Keratinocyte (primary cell): ENCODE data around the gene NDUFA12. TPM values are rescaled to one million over a fixed set of nuclear protein-coding genes. Genes with fewer than 3 reads are reported as not detected.

Experiments used
- DNase-seq: peaks from one replicate; pipeline ENCODE4 v3.0.0-alpha.2; 2011; ENCODE audit warnings: low read depth, missing footprints, low spot score
- FAIRE-seq: peaks from 2 replicates; lab custom pipeline; 2011; peaks lifted over from hg19 to GRCh38; lab: Jason Lieb, UNC
- H2AFZ ChIP-seq: 2 replicates; pipeline ENCODE4 v1.6.0; 2012; ENCODE audit warnings: low read length, control low read depth, inconsistent platforms; ENCODE audit not compliant: control insufficient read depth
- H3K27ac ChIP-seq: 2 replicates; pipeline ENCODE4 v1.5.1; 2011; ENCODE audit warnings: low read length; ENCODE audit not compliant: control insufficient read depth, insufficient read depth
- H3K27me3 ChIP-seq: 3 replicates; pipeline ENCODE4 v1.6.0; 2011; ENCODE audit warnings: low read length; ENCODE audit not compliant: control insufficient read depth, insufficient read depth; ENCODE audit errors: extremely low read depth
- H3K36me3 ChIP-seq, 2 experiments: 2 replicates in 1 of 2; 3 replicates in 1 of 2; pipeline ENCODE4 v1.5.1; 2011; ENCODE audit warnings: low read length in 2 of 2, mild to moderate bottlenecking in 1 of 2; ENCODE audit not compliant: control insufficient read depth in 2 of 2, insufficient read depth in 2 of 2; ENCODE audit errors: extremely low read depth in 1 of 2
- H3K4me1 ChIP-seq: 3 replicates; pipeline ENCODE4 v1.5.1; 2011; ENCODE audit warnings: low read length; ENCODE audit not compliant: control insufficient read depth, insufficient read depth; ENCODE audit errors: extremely low read depth
- H3K4me2 ChIP-seq: 3 replicates; pipeline ENCODE4 v1.6.0; 2011; ENCODE audit warnings: low read depth, low read length; ENCODE audit not compliant: control insufficient read depth, insufficient read depth; ENCODE audit errors: extremely low read depth
- H3K4me3 ChIP-seq, 3 experiments: fragments of 200-600 bp in 1 of 3; sonication (generic) in 1 of 3; 2 replicates in 2 of 3; 3 replicates in 1 of 3; pipeline ENCODE4 v1.5.1; 2011 to 2016; ENCODE audit warnings: low read length in 3 of 3, mild to moderate bottlenecking in 3 of 3, control low read depth in 2 of 3, inconsistent platforms in 1 of 3, low read depth in 1 of 3, mixed read lengths in 1 of 3, mixed run types in 1 of 3, moderate library complexity in 1 of 3; ENCODE audit not compliant: control insufficient read depth in 2 of 3, insufficient read depth in 2 of 3; ENCODE audit errors: extremely low read depth in 1 of 3
- H3K79me2 ChIP-seq: 2 replicates; pipeline ENCODE4 v1.6.0; 2012; ENCODE audit warnings: low read length; ENCODE audit not compliant: control insufficient read depth, insufficient read depth
- H3K9ac ChIP-seq: 3 replicates; pipeline ENCODE4 v1.6.0; 2011; ENCODE audit warnings: low read length; ENCODE audit not compliant: control insufficient read depth, insufficient read depth; ENCODE audit errors: extremely low read depth
- H3K9me1 ChIP-seq: 3 replicates; pipeline ENCODE4 v1.6.0; 2011; ENCODE audit warnings: low read length; ENCODE audit not compliant: control insufficient read depth, insufficient read depth; ENCODE audit errors: extremely low read depth
- H3K9me3 ChIP-seq: 2 replicates; pipeline ENCODE4 v1.5.1; 2012; ENCODE audit warnings: low read depth, low read length; ENCODE audit not compliant: control insufficient read depth
- H4K20me1 ChIP-seq: 3 replicates; pipeline ENCODE4 v1.6.0; 2011; ENCODE audit warnings: low read length; ENCODE audit not compliant: control insufficient read depth, insufficient read depth; ENCODE audit errors: extremely low read depth
- EZH2 ChIP-seq: IDR thresholded peaks from one replicate; pipeline ENCODE4 v1.6.1; 2012; ENCODE audit warnings: inconsistent platforms, mild to moderate bottlenecking, low read length, moderate library complexity
- dilution Hi-C: fragments of 300-500 bp; cut with MboI; formaldehyde crosslinking; loops from one replicate; pipeline ENCODE4 v1.7.0; 2020; ENCODE audit warnings: low sequenced_read_pairs; ENCODE audit not compliant: extremely low pct_ligation_motif_present
- polyA plus RNA-seq, 5 experiments: library from polyadenylated mRNA; depleted of rRNA in 3 of 5; stranded (reverse) in 3 of 5; stranded (forward) in 1 of 5; unstranded in 1 of 5; fragments of >200 nt; gene quantifications; 1 replicate in 1 of 5; 2 replicates in 3 of 5; 3 replicates in 1 of 5; pipeline versions ENCODE4 v1.2.1 to v1.2.3, GENCODE V29; 2011 to 2012; ENCODE audit warnings: missing spikeins in 2 of 5, low read depth in 1 of 5, low replicate concordance in 1 of 5
- TF ChIP-seq, protein P1 (sequence below), 3 experiments: IDR thresholded peaks in 1 of 3; conservative IDR thresholded peaks in 1 of 3; optimal IDR thresholded peaks in 1 of 3; 2 replicates in 2 of 3; 3 replicates in 1 of 3; pipeline versions ENCODE3 to v1.5.1; 2011; ENCODE audit warnings: low read length in 3 of 3, mild to moderate bottlenecking in 3 of 3, moderate library complexity in 2 of 3, control low read depth in 1 of 3, inconsistent platforms in 1 of 3; ENCODE audit not compliant: insufficient read depth in 2 of 3; ENCODE audit errors: extremely low read depth in 1 of 3

Gene NDUFA12
- polyA plus RNA-seq, 1 donor (not counting 4 experiments of a cell fraction or from before 2014, with no cell fraction given), result 215 TPM

DNA sequence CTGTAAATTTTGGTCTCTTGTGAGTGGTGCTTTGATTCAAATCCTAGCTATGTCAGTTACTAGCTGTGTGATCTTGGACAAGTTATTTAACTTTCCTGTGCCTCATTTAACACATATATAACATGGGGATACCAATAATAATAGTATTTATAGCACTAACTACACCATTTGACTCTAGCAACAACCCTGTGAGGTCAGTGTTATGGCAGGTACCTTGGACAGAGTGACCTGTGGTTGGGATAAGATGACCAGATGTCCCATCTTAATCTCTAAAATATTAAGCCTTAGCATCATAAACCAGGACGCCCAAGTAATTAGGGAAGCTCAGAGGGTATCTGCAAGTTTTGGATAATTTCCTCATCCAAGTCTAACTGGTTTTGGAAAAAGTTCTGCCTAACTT, 73.7 kb downstream of the NDUFA12 start:
- no peak overlapping the region for H3K4me3 ChIP-seq
- H3K9me1 ChIP-seq, result no peaks in the 10 kb centered on the region
- H3K9ac ChIP-seq, result no peak overlapping the region
- H3K4me1 ChIP-seq, result no peaks in the 10 kb centered on the region
- H3K27ac ChIP-seq, result no peak overlapping the region
- H3K79me2 ChIP-seq, result no peaks in the 10 kb centered on the region
- FAIRE-seq (no peak), DNase-seq (no peak)
- H3K4me2 ChIP-seq, result no peak overlapping the region
- H3K36me3 ChIP-seq, result no peaks in the 10 kb centered on the region
- H3K27me3 ChIP-seq, result peaks cover 5% of the 10 kb centered on the region
- no peaks in the 10 kb centered on the region for H3K9me3 ChIP-seq
- H4K20me1 ChIP-seq, result peaks cover 3% of the 10 kb centered on the region
- dilution Hi-C loops, result no loop called here
- H2AFZ ChIP-seq, result no peak overlapping the region
- no peak for TF ChIP-seq EZH2
- TF ChIP-seq, protein P1, sequence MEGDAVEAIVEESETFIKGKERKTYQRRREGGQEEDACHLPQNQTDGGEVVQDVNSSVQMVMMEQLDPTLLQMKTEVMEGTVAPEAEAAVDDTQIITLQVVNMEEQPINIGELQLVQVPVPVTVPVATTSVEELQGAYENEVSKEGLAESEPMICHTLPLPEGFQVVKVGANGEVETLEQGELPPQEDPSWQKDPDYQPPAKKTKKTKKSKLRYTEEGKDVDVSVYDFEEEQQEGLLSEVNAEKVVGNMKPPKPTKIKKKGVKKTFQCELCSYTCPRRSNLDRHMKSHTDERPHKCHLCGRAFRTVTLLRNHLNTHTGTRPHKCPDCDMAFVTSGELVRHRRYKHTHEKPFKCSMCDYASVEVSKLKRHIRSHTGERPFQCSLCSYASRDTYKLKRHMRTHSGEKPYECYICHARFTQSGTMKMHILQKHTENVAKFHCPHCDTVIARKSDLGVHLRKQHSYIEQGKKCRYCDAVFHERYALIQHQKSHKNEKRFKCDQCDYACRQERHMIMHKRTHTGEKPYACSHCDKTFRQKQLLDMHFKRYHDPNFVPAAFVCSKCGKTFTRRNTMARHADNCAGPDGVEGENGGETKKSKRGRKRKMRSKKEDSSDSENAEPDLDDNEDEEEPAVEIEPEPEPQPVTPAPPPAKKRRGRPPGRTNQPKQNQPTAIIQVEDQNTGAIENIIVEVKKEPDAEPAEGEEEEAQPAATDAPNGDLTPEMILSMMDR (optimal IDR thresholded peaks at IDR 0.05 in 1 of 3, IDR thresholded peaks at IDR 0.05 in 1 of 3, conservative IDR thresholded peaks at IDR 0.05 in 1 of 3; ENCODE audit: extremely low read depth in 1 of 3, insufficient read depth in 2 of 3, low read length in 3 of 3), result no peak

DNA sequence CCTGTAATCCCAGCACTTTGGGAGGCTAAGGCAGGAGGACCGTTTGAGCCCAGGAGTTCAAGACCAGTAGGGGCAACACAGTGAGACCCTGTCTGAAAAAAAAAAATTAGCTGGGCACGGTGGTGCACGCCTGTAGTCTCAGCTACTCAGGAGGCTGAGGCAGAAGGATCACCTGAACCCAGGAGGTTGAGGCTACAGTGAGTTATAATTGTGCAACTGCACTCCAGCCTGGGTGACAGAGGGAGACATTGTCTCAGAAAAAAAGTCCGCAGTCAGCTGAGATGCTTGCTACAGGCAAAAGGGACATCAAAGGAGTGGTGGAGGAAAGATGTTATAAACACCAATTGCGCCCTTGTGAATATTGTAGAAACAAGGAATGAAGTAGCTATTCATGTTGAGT, 77.8 kb downstream of the NDUFA12 start:
- Histone ChIP-seq H3K4me1 (no peaks in the 10 kb centered on the region), H3K9me3 (no peaks in the 10 kb centered on the region), H3K9me1 (no peaks in the 10 kb centered on the region), H4K20me1 (peaks cover 3% of the 10 kb centered on the region), H3K9ac (no peak overlapping the region), H3K27ac (no peak overlapping the region), H3K36me3 (no peaks in the 10 kb centered on the region), H2AFZ (no peak overlapping the region), H3K79me2 (no peaks in the 10 kb centered on the region), H3K4me3 (no peak overlapping the region), H3K27me3 (peaks cover 8% of the 10 kb centered on the region), H3K4me2 (no peak overlapping the region)
- TF ChIP-seq, protein P1 (optimal IDR thresholded peaks at IDR 0.05 in 1 of 3, IDR thresholded peaks at IDR 0.05 in 1 of 3, conservative IDR thresholded peaks at IDR 0.05 in 1 of 3; ENCODE audit: extremely low read depth in 1 of 3, insufficient read depth in 2 of 3, low read length in 3 of 3), result no peak
- TF ChIP-seq EZH2, result no peak
- dilution Hi-C loops, result no loop called here
- DNase-seq (no peak), FAIRE-seq (no peak)
